ENCODE data around the gene SHISA3.

DNA sequence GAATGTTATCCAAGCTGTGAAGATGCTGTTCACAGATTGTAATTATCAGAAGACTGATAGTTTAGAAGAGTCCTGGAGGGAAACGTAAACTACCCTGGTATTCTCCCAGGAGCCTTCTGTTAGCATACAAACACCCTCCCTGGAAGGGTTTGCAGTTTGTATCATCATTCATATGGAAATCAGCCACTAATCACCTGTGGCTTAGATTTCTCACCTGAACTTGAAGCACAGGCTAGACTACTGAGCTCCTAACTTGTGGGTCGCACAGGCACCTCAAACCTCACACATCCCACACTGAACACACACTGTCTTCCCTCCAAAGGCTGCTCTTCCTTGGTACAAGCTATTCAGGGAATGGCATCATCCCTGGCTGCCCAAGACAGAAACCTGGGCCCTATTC, 30.7 kb downstream of the SHISA3 start:
- TF ChIP-seq, protein P1, sequence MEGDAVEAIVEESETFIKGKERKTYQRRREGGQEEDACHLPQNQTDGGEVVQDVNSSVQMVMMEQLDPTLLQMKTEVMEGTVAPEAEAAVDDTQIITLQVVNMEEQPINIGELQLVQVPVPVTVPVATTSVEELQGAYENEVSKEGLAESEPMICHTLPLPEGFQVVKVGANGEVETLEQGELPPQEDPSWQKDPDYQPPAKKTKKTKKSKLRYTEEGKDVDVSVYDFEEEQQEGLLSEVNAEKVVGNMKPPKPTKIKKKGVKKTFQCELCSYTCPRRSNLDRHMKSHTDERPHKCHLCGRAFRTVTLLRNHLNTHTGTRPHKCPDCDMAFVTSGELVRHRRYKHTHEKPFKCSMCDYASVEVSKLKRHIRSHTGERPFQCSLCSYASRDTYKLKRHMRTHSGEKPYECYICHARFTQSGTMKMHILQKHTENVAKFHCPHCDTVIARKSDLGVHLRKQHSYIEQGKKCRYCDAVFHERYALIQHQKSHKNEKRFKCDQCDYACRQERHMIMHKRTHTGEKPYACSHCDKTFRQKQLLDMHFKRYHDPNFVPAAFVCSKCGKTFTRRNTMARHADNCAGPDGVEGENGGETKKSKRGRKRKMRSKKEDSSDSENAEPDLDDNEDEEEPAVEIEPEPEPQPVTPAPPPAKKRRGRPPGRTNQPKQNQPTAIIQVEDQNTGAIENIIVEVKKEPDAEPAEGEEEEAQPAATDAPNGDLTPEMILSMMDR (conservative IDR thresholded peaks at IDR 0.05; ENCODE audit: low read length) = no peak
- no peak for TF ChIP-seq EZH2phosphoT487 (IDR thresholded peaks at IDR 0.05; ENCODE audit: borderline replicate concordance, low read depth, low read length)
